GM12878 (cell line): Measurements from ENCODE around the gene RIPK3.

Experiments
- CTCF ChIP-seq, 3 experiments: IDR thresholded peaks in 2 of 3; conservative IDR thresholded peaks in 1 of 3; 2 replicates each; pipeline ENCODE4 v1.5.1; 2011; ENCODE audit warnings: low read depth in 3 of 3, low read length in 3 of 3, mild to moderate bottlenecking in 3 of 3, control low read depth in 2 of 3, moderate library complexity in 2 of 3, inconsistent platforms in 1 of 3, mixed read lengths in 1 of 3; ENCODE audit not compliant: control insufficient read depth in 2 of 3, insufficient read depth in 1 of 3; ENCODE audit errors: extremely low read depth in 1 of 3
- EP300 ChIP-seq, 2 experiments: fragments of 150-350 bp in 1 of 2; IDR thresholded peaks; 2 replicates each; pipeline ENCODE4 v1.6.1; 2011 to 2012; ENCODE audit warnings: low read depth in 2 of 2, low read length in 2 of 2, borderline replicate concordance in 1 of 2, improper control_type of control experiment in 1 of 2, inconsistent platforms in 1 of 2; ENCODE audit not compliant: control insufficient read depth in 1 of 2
- EZH2 ChIP-seq: IDR thresholded peaks from 2 replicates; pipeline ENCODE4 v1.6.1; 2012; ENCODE audit warnings: low read depth, mild to moderate bottlenecking, control low read depth, inconsistent platforms, low read length, borderline replicate concordance; ENCODE audit not compliant: control insufficient read depth
- GATAD2B ChIP-seq: fragments of 450-650 bp; conservative IDR thresholded peaks from 2 replicates; pipeline ENCODE4 v1.6.1; 2017; ENCODE audit warnings: low read depth, mild to moderate bottlenecking, moderate library complexity
- HDAC2 ChIP-seq: fragments of 200-600 bp; sonication (generic); IDR thresholded peaks from 2 replicates; pipeline ENCODE4 v1.6.1; 2017
- LARP7 ChIP-seq: fragments of 450-650 bp; IDR thresholded peaks from 2 replicates; pipeline ENCODE4 v1.6.1; 2017; ENCODE audit warnings: mild to moderate bottlenecking
- MEF2A ChIP-seq: IDR thresholded peaks from 2 replicates; pipeline ENCODE4 v1.6.1; 2011; ENCODE audit warnings: low read depth, mild to moderate bottlenecking, low read length, moderate library complexity; ENCODE audit not compliant: insufficient read depth
- NFXL1 ChIP-seq: fragments of 450-650 bp; IDR thresholded peaks from 2 replicates; pipeline ENCODE4 v1.6.1; 2017; ENCODE audit warnings: antibody characterized with exemption, mild to moderate bottlenecking, borderline replicate concordance
- NFYB ChIP-seq: IDR thresholded peaks from 2 replicates; pipeline ENCODE4 v1.6.1; 2011; ENCODE audit warnings: low read depth, mild to moderate bottlenecking, low read length, improper control_type of control experiment, moderate library complexity; ENCODE audit not compliant: insufficient read depth
- NR2C2 ChIP-seq: IDR thresholded peaks from 2 replicates; pipeline ENCODE4 v1.6.1; 2011; ENCODE audit warnings: borderline replicate concordance, low read depth; ENCODE audit not compliant: control insufficient read depth, insufficient read length
- POLR2A ChIP-seq: IDR thresholded peaks from 2 replicates; pipeline ENCODE4 v1.6.1; 2011; ENCODE audit warnings: low read depth, mild to moderate bottlenecking, low read length
- SUZ12 ChIP-seq: fragments of 200-600 bp; sonication (generic); IDR thresholded peaks from one replicate; pipeline ENCODE4 v1.6.1; 2018; ENCODE audit warnings: antibody characterized with exemption, mild to moderate bottlenecking; ENCODE audit not compliant: unreplicated experiment
- TAF1 ChIP-seq: IDR thresholded peaks from 2 replicates; pipeline ENCODE4 v1.6.1; 2011; ENCODE audit warnings: mild to moderate bottlenecking, low read depth, low read length, borderline replicate concordance
- ZNF687 ChIP-seq: fragments of 450-650 bp; IDR thresholded peaks from 2 replicates; pipeline ENCODE4 v1.6.1; 2017; ENCODE audit warnings: mild to moderate bottlenecking, moderate library complexity

- no peak for TF ChIP-seq TAF1
- no peak for TF ChIP-seq LARP7
- no peak for TF ChIP-seq EZH2
- no peak for TF ChIP-seq CTCF (IDR thresholded peaks at IDR 0.05 in 2 of 3, conservative IDR thresholded peaks at IDR 0.05 in 1 of 3; ENCODE audit: control insufficient read depth in 2 of 3, extremely low read depth in 1 of 3, insufficient read depth in 1 of 3, low read depth in 3 of 3, low read length in 3 of 3)
- no peak for TF ChIP-seq NR2C2
- TF ChIP-seq POLR2A = no peak
- TF ChIP-seq EP300 (IDR thresholded peaks at IDR 0.05; ENCODE audit: borderline replicate concordance in 1 of 2, control insufficient read depth in 1 of 2, low read depth in 2 of 2, low read length in 2 of 2) = no peak
- TF ChIP-seq GATAD2B = no peak
- TF ChIP-seq NFXL1 = no peak
- TF ChIP-seq SUZ12 = no peak
- no peak for TF ChIP-seq ZNF687
- no peak for TF ChIP-seq NFYB
- TF ChIP-seq HDAC2 = no peak
- no peak for TF ChIP-seq MEF2A
Measured at GRCh38 chr14:24377126-24377525, 37.3 kb upstream of the RIPK3 start.
